ENCODE data around the gene UBE2J1.

- TF ChIP-seq PPARA (CRISPR knock-in tag; IDR thresholded peaks at IDR 0.05; ENCODE audit: borderline replicate concordance), result no peak
- no peak for TF ChIP-seq ISL1 (CRISPR knock-in tag; IDR thresholded peaks at IDR 0.05)
- TF ChIP-seq, protein P1, sequence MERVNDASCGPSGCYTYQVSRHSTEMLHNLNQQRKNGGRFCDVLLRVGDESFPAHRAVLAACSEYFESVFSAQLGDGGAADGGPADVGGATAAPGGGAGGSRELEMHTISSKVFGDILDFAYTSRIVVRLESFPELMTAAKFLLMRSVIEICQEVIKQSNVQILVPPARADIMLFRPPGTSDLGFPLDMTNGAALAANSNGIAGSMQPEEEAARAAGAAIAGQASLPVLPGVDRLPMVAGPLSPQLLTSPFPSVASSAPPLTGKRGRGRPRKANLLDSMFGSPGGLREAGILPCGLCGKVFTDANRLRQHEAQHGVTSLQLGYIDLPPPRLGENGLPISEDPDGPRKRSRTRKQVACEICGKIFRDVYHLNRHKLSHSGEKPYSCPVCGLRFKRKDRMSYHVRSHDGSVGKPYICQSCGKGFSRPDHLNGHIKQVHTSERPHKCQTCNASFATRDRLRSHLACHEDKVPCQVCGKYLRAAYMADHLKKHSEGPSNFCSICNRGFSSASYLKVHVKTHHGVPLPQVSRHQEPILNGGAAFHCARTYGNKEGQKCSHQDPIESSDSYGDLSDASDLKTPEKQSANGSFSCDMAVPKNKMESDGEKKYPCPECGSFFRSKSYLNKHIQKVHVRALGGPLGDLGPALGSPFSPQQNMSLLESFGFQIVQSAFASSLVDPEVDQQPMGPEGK (CRISPR knock-in tag; IDR thresholded peaks at IDR 0.05; ENCODE audit: borderline replicate concordance), result no peak
- TF ChIP-seq SNAI2 (CRISPR knock-in tag; IDR thresholded peaks at IDR 0.05), result no peak
- TF ChIP-seq OSR1 (CRISPR knock-in tag; IDR thresholded peaks at IDR 0.05), result no peak
- no peak for TF ChIP-seq CSDC2 (CRISPR knock-in tag; IDR thresholded peaks at IDR 0.05)
- no peak for TF ChIP-seq CSRNP3 (CRISPR knock-in tag; IDR thresholded peaks at IDR 0.05)
- no peak for TF ChIP-seq ZNF565 (CRISPR knock-in tag; conservative IDR thresholded peaks at IDR 0.05; ENCODE audit: low read depth)
- TF ChIP-seq ZFP30 (CRISPR knock-in tag; IDR thresholded peaks at IDR 0.05), result no peak
- TF ChIP-seq ZFP3 (CRISPR knock-in tag; IDR thresholded peaks at IDR 0.05), result no peak
- TF ChIP-seq ARNTL (CRISPR knock-in tag; IDR thresholded peaks at IDR 0.05; ENCODE audit: borderline replicate concordance, low read depth), result no peak
- no peak for TF ChIP-seq ZNF8 (CRISPR knock-in tag; IDR thresholded peaks at IDR 0.05)
Measured at GRCh38 chr6:89392823-89393222, 40.3 kb upstream of the UBE2J1 start.

Measured in SK-N-SH treated with all-trans-retinoic acid at 6 μM for 48 hours (cell line).